HPDE6-E6E7 (cell line): ENCODE data around the gene MAML2.

ENCODE experiments used
- DNase-seq: peaks from one replicate; pipeline ENCODE4 v3.0.0; 2011; ENCODE audit warnings: missing footprints; ENCODE audit errors: extremely low spot score

Gene MAML2

GRCh38 chr11:96073536-96073935 lies 269.5 kb downstream of the MAML2 start:
- DNase-seq, result no peak

- no peak for DNase-seq
Measured at GRCh38 chr11:96072592-96072991, 270.4 kb downstream of the MAML2 start.

GRCh38 chr11:96070453-96070852 lies 272.5 kb downstream of the MAML2 start:
- DNase-seq, result no peak

- DNase-seq, result no peak
Measured at GRCh38 chr11:96067160-96067559, 275.8 kb downstream of the MAML2 start.

- DNase-seq, result no peak
Measured at GRCh38 chr11:96065379-96065778, 277.6 kb downstream of the MAML2 start.

- DNase-seq, result no peak
Measured at GRCh38 chr11:96063886-96064285, 279.1 kb downstream of the MAML2 start.

GRCh38 chr11:96063053-96063452 lies 279.9 kb downstream of the MAML2 start:
- no peak for DNase-seq

- DNase-seq, result no peak
Measured at GRCh38 chr11:96062134-96062533, 280.9 kb downstream of the MAML2 start.

GRCh38 chr11:96061730-96062129 lies 281.3 kb downstream of the MAML2 start:
- no peak for DNase-seq

GRCh38 chr11:96061069-96061468 lies 281.9 kb downstream of the MAML2 start:
- DNase-seq, result no peak

- DNase-seq, result no peak
Measured at GRCh38 chr11:96057502-96057901, 285.5 kb downstream of the MAML2 start.

GRCh38 chr11:96056576-96056975 lies 286.4 kb downstream of the MAML2 start:
- no peak for DNase-seq

GRCh38 chr11:96055706-96056387 lies 287.1 kb downstream of the MAML2 start:
- DNase-seq, result no peak

- DNase-seq, result peak; percentile 27
Measured at GRCh38 chr11:96054870-96055705, 287.9 kb downstream of the MAML2 start.

GRCh38 chr11:96052921-96053651 lies 289.9 kb downstream of the MAML2 start:
- no peak for DNase-seq

- DNase-seq, result no peak
Measured at GRCh38 chr11:96051820-96052219, 291.2 kb downstream of the MAML2 start.

GRCh38 chr11:96050435-96051182 lies 292.4 kb downstream of the MAML2 start:
- no peak for DNase-seq

- DNase-seq, result no peak
Measured at GRCh38 chr11:96049426-96049825, 293.6 kb downstream of the MAML2 start.

GRCh38 chr11:96045622-96046456 lies 297.2 kb downstream of the MAML2 start:
- DNase-seq, result no peak

GRCh38 chr11:96044747-96045146 lies 298.2 kb downstream of the MAML2 start:
- no peak for DNase-seq

- no peak for DNase-seq
Measured at GRCh38 chr11:96044311-96044710, 298.7 kb downstream of the MAML2 start.
